ENCODE data around the gene AHDC1.

GRCh38 chr1:27646676-27647075 is 42.7 kb upstream of the AHDC1 start:
- TF ChIP-seq EZH2 (IDR thresholded peaks at IDR 0.05; ENCODE audit: insufficient read depth, poor library complexity, severe bottlenecking) (no peak), EZH2phosphoT487 (IDR thresholded peaks at IDR 0.05; ENCODE audit: insufficient read depth, low read depth) (no peak)
